ENCODE data around the gene PRR14L.
A peak's percentile ranks its signal among the peaks of the same experiment; 100 is the strongest.

Gene PRR14L

DNA sequence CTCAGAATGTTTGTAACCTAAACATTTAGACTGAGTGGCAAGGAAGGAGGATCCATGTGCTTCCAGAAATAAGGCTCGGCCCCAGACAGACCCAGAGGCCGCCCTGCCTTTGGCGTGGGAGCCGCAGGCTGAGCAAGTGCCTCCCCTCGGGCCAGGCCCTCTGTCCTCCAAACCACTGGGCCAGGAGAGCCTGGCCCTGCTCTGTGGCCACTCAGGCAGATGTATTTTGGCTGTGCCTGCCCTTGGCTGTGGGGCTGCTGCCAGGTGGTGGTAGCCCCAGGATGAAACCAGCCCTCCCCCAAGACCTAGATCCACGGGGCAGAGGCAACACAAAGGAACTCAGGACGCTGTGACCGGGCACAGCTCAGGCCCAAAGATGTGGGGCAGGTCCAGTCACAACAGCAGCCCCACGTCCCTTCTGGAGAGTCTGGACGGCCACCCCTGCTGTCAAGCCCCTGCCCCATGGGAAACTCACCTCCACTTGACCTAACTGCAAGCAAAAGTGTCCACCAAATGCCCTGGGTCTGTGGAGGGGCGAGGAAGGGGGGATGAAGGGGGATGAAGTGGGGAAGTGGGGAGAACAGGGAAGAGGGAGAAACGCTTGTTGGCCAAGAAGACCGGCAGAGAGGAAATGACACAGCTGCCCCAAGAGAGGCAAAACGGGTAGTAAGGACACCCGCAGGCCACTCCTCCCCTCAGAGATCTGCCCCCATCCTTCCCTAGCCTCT, 111.9 kb downstream of the PRR14L start:
- TF ChIP-seq, protein P1, sequence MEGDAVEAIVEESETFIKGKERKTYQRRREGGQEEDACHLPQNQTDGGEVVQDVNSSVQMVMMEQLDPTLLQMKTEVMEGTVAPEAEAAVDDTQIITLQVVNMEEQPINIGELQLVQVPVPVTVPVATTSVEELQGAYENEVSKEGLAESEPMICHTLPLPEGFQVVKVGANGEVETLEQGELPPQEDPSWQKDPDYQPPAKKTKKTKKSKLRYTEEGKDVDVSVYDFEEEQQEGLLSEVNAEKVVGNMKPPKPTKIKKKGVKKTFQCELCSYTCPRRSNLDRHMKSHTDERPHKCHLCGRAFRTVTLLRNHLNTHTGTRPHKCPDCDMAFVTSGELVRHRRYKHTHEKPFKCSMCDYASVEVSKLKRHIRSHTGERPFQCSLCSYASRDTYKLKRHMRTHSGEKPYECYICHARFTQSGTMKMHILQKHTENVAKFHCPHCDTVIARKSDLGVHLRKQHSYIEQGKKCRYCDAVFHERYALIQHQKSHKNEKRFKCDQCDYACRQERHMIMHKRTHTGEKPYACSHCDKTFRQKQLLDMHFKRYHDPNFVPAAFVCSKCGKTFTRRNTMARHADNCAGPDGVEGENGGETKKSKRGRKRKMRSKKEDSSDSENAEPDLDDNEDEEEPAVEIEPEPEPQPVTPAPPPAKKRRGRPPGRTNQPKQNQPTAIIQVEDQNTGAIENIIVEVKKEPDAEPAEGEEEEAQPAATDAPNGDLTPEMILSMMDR (IDR thresholded peaks at IDR 0.05; ENCODE audit: control extremely low read depth, extremely low read depth, low read depth, missing control alignments): no peak
- peak; percentile 73 for DNase-seq (ENCODE audit: extremely low spot score)
- CTCF ChIA-PET: interaction anchor here (0.7 to 2.4 kb wide), 8 partner anchors 10 to 332 kb away, joined by 3 to 9 read pairs (median 3); no protein-coding TSS in a partner anchor
- POLR2A ChIA-PET: interaction anchor here (0.6 to 1.3 kb wide), 8 partner anchors 13 to 194 kb away, joined by 3 to 6 read pairs (median 3); partner anchors contain the start of gene PISD

DNA sequence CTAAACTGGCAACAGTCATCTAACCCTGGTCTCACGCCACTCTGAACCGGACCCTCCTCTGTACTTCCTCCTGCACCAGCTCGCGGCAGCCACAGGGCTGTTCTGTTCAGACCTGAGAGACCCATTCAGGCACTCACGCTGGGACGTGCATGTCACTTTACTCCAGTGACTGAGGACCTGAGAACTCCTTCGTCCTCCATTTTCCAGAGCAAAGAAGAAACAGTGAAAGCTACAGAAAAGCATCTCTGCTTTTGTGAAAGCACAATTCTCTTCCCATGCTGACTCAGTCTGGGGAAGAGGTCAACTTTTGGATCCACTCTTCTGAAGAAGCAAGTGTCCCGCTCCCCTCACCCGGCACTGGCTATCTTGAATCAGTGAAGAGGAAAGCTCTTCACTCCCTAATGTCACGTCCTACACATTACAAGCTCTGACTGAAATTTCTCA, 112.5 kb downstream of the PRR14L start:
- CTCF ChIA-PET: interaction anchor here (0.7 to 2.4 kb wide), 8 partner anchors 10 to 333 kb away, joined by 3 to 9 read pairs (median 3); no protein-coding TSS in a partner anchor

DNA sequence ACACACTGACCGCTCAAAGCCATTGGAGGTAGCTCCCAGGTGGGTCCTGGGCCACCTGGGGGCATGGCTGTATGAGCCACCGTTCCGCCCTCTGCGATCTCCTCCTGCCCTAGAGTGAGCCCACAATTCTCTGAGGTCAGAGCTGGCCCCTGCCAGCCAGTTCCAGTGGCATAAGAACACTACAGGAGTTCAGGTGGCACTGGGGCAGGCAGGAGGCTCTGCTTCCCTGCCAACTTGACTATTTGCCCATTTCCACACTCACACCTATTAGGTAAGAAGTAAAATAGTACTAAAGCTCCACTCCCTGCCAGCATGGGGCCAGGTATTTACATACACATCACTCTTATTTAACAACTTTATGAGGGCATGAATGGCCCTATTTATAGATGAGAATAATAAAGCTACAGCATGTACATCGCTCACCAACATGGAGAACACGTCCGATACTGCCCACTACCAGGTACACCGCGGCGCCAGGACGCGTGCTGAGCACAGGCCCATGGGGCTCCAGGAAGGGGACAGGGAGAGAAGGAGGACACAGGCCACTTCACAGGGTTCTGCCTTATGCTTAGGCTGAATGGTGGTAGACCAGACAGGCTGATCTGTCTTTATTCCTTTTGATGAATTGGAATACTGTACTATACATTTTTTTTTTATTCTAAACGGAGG, 114.2 kb downstream of the PRR14L start:
- TF ChIP-seq, protein P1 (IDR thresholded peaks at IDR 0.05; ENCODE audit: control extremely low read depth, extremely low read depth, low read depth, missing control alignments): no peak
- CTCF ChIA-PET: interaction anchor here (1.0 to 1.2 kb wide), 3 partner anchors 9 to 289 kb away, joined by 3 to 4 read pairs (median 3); partner anchors contain the start of gene PATZ1
- POLR2A ChIA-PET: interaction anchor here (0.5 kb wide), 1 partner anchor 164 kb away, joined by 5 read pairs; no protein-coding TSS in a partner anchor
- DNase-seq (ENCODE audit: extremely low spot score): no peak

More for the DNA sequence above, 112.5 kb downstream of the PRR14L start:
- POLR2A ChIA-PET: interaction anchor here (0.5 to 1.3 kb wide), 5 partner anchors 18 to 291 kb away, joined by 3 to 6 read pairs (median 3); partner anchors contain the start of gene PATZ1
- peak; percentile 74 for DNase-seq (ENCODE audit: extremely low spot score)
- TF ChIP-seq, protein P1 (IDR thresholded peaks at IDR 0.05; ENCODE audit: control extremely low read depth, extremely low read depth, low read depth, missing control alignments): no peak

DNA sequence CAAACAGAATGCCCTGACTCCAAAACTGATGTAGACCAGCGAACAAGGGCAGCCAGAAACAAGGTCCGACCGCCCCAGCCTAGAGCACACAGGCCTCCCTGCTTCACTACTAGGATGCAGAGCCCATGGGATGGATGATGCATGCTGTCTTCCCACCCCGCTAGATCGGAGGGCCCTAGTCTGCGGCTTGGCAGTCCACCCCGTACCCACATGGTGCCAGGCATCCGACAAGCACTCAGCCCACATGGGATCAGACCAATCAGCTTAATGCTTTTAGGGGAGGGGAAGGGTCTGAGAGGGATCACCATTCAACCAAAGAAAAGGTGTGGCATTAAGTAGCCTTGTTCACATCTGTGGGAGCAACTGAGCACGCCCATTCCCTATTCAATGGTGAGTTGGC, 118.5 kb downstream of the PRR14L start:
- TF ChIP-seq, protein P1 (IDR thresholded peaks at IDR 0.05; ENCODE audit: control extremely low read depth, extremely low read depth, low read depth, missing control alignments): no peak
- no peak for DNase-seq (ENCODE audit: extremely low spot score)
- ChIA-PET POLR2A (interaction anchor here (1.9 kb wide), 1 partner anchor 31 kb away, joined by 8 read pairs; the partner anchor contains the start of gene PISD), CTCF (interaction anchor here (0.9 to 2.1 kb wide), 11 partner anchors 11 to 318 kb away, joined by 3 to 9 read pairs (median 4); no protein-coding TSS in a partner anchor)

All from GM10248 (cell line).